ENCODE data around the gene IL21R. TPM values are rescaled to one million over a fixed set of nuclear protein-coding genes. Genes with fewer than 3 reads are reported as not detected.

The IL21R gene
- total RNA-seq = 2.2 and 5.2 TPM in 2 replicates

GRCh38 chr16:27401768-27402568 lies at the start of gene IL21R:
Gene IL21R (plus strand): TSS chr16:27402174. CDS start chr16:27430072, 27,898 bp downstream.

Other genes with a start within 250 kb of the IL21R start
- 2.5 and 3.1 TPM in 2 replicates for gene KDM8, start 198.6 kb upstream of the IL21R start, total RNA-seq
- 77.0 and 95.4 TPM in 2 replicates for gene NSMCE1, start 133.4 kb upstream of the IL21R start, total RNA-seq
- 25.0 and 25.1 TPM in 2 replicates for gene IL4R, start 88.2 kb upstream of the IL21R start, total RNA-seq
- gene GTF3C1, start 147.7 kb downstream of the IL21R start, total RNA-seq = 62.9 and 63.4 TPM in 2 replicates
- gene KATNIP, start 148.0 kb downstream of the IL21R start, total RNA-seq = 24.0 and 25.1 TPM in 2 replicates

All from articular chondrocyte of knee joint (primary cell).